Measurements from ENCODE around the gene ABHD6. TPM values are rescaled to one million over a fixed set of nuclear protein-coding genes. Genes with fewer than 3 reads are reported as not detected.

Gene ABHD6
- total and polyA plus RNA-seq, 9 of the 15 experiments (the other 6 are each of a cell fraction or from before 2014, with no cell fraction given): 0.53 to 3.6 (median 2.5) TPM

DNA sequence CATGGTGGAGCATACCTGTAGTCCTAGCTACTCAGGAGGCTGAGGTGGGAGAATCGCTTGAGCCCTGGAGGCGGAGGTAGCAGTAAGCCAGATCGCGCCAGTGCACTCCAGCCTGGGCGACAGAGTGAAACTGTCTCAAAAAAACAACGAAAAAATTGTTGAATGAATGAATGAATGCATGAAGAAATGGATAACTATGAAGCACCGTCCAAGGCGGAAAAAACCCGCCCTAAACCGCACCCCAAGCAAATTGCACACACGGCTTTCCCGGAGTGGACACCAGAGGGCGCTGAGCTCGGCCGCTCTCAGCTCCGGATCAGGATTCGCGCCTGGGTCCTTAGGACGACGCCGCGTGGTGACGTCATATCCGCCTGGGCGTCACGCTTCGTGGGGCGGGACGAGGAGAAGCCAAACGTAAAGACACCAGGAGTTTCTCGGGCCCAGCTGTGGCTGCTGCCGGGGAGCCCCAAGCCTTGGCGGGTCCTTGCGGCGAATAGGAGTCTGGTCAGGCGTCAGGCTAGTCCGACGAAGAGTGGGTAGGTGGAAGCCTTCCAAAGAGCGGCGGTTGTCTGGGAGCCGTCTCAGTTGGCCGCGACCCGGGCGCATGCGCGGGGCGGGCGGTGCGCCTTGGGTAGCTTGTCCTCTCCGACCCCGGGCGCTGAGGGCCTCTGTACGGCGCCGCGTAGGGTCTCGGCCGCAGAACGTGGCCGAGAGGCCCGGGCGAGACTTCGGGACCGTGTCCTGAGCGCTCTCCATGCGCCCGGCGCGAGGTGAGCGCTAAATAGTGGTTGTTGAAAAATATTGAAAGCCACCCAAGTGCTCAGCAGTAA lies 68.5 kb downstream of the ABHD6 start, which contains the start of the genes HTD2 and RPP14 (continued):
- TF ChIP-seq ZNF407 (IDR thresholded peaks at IDR 0.05; ENCODE audit: low read depth): 0 out of 2 replicates have a peak, but pooled peaks have one; percentile 15
- no peak for TF ChIP-seq SMARCE1 (IDR thresholded peaks at IDR 0.05)
- TF ChIP-seq DACH1 (IDR thresholded peaks at IDR 0.05; ENCODE audit: partially characterized antibody): peak; percentile 28
- no peak for TF ChIP-seq TSC22D4 (tag; IDR thresholded peaks at IDR 0.05)
- no peak for TF ChIP-seq CBX2 (IDR thresholded peaks at IDR 0.05; ENCODE audit: insufficient read depth, low read length, poor library complexity, severe bottlenecking)
- no peak for TF ChIP-seq PHB (CRISPR knock-in tag; IDR thresholded peaks at IDR 0.05)
- no peak for TF ChIP-seq KDM5B (IDR thresholded peaks at IDR 0.05; ENCODE audit: insufficient replicate concordance, low read depth, low read length)
- TF ChIP-seq, protein P1, sequence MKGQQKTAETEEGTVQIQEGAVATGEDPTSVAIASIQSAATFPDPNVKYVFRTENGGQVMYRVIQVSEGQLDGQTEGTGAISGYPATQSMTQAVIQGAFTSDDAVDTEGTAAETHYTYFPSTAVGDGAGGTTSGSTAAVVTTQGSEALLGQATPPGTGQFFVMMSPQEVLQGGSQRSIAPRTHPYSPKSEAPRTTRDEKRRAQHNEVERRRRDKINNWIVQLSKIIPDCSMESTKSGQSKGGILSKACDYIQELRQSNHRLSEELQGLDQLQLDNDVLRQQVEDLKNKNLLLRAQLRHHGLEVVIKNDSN (CRISPR knock-in tag; IDR thresholded peaks at IDR 0.05): no peak
- peak; percentile 79 for TF ChIP-seq SUPT5H (IDR thresholded peaks at IDR 0.05)
- TF ChIP-seq CREB3 (tag; conservative IDR thresholded peaks at IDR 0.05; ENCODE audit: low read depth): 0 out of 2 replicates have a peak, but pooled peaks have one; percentile 54
- TF ChIP-seq NCOA2 (IDR thresholded peaks at IDR 0.05; ENCODE audit: partially characterized antibody in 2 of 2): no peak
- no peak for TF ChIP-seq CC2D1A (IDR thresholded peaks at IDR 0.05)
- no peak for TF ChIP-seq ZNF324 (CRISPR knock-in tag; IDR thresholded peaks at IDR 0.05)
- TF ChIP-seq BCL6 (CRISPR knock-in tag; IDR thresholded peaks at IDR 0.05): no peak
- peak; percentile 66 for TF ChIP-seq HCFC1 (IDR thresholded peaks at IDR 0.05; ENCODE audit: low read depth, low read length)
- TF ChIP-seq NFE2L1 (tag; IDR thresholded peaks at IDR 0.05; ENCODE audit: borderline replicate concordance, low read depth): no peak
- peak; percentile 64; the same call in 1 of the 2 replicates for TF ChIP-seq DIDO1 (tag; IDR thresholded peaks at IDR 0.05; ENCODE audit: low read depth)

All from K562 (cell line).